IPS-18a (cell line): ENCODE results near the gene SF1.

Experiments
- H3K27ac ChIP-seq: one replicate; pipeline ENCODE4 v1.5.1; 2013; ENCODE audit warnings: low read length
- H3K27me3 ChIP-seq: one replicate; pipeline ENCODE4 v1.6.1; 2013; ENCODE audit warnings: mild to moderate bottlenecking, low read length; ENCODE audit not compliant: control insufficient read depth, insufficient read depth
- H3K36me3 ChIP-seq: one replicate; pipeline ENCODE4 v1.6.1; 2013; ENCODE audit warnings: low read depth, low read length; ENCODE audit not compliant: control insufficient read depth
- H3K4me1 ChIP-seq: one replicate; pipeline ENCODE4 v1.6.1; 2013; ENCODE audit warnings: low read depth, low read length; ENCODE audit not compliant: control insufficient read depth
- H3K4me3 ChIP-seq: one replicate; pipeline ENCODE4 v1.5.1; 2013; ENCODE audit warnings: low read length
- H3K9ac ChIP-seq: one replicate; pipeline ENCODE4 v1.6.1; 2013; ENCODE audit warnings: mild to moderate bottlenecking, low read length, moderate library complexity
- H3K9me3 ChIP-seq: one replicate; pipeline ENCODE4 v1.6.1; 2013; ENCODE audit warnings: low read depth, low read length; ENCODE audit not compliant: control insufficient read depth

The SF1 gene

DNA sequence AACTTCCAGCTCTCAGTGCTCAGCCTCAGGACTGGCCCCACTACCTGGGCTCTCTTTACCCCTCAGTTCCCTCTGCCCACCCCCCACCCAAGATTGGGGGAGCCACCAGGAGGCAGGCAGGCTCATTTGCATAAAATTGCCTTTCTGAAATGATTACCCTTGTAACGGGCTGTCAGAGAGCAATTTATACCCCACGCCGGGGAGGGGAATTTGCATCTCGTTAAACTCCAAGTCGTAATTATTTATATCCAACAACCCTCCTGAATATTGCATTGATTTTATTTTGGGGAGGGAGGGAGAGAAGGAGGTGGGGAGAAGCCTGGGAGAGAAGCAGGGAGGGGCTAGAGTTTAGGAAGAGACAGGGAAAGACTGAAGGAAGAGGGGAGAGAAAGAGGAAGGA is 63.7 kb downstream of the SF1 start:
- H3K27me3 ChIP-seq = peaks cover 56% of the 10 kb centered on the region

More for the DNA sequence above, 63.7 kb downstream of the SF1 start:
- Histone ChIP-seq H3K9ac (no peak overlapping the region), H3K27ac (no peak overlapping the region), H3K4me1 (peaks cover 6% of the 10 kb centered on the region), H3K4me3 (no peak overlapping the region), H3K9me3 (no peaks in the 10 kb centered on the region), H3K36me3 (no peaks in the 10 kb centered on the region)
